Ovary (tissue), 3 donors: ENCODE data around the gene ZP1.

Source experiments
- EP300 ChIP-seq: sonication (generic); formaldehyde crosslinking; IDR thresholded peaks from one replicate; pipeline ENCODE4 v1.6.1; 2017; ENCODE audit warnings: antibody characterized with exemption
- POLR2A ChIP-seq: fragments of 450-650 bp; IDR thresholded peaks from one replicate; pipeline ENCODE4 v1.6.1; 2017; ENCODE audit warnings: antibody characterized with exemption, mild to moderate bottlenecking, moderate library complexity
- TF ChIP-seq, protein P1 (sequence below), 3 donors: fragments of 450-650 bp in 2 of 3; fragments of 200-600 bp in 1 of 3; IDR thresholded peaks; one replicate each; pipeline versions ENCODE4 v1.5.1 to v1.8.0; 2016 to 2022; ENCODE audit warnings: antibody characterized with exemption in 3 of 3, mild to moderate bottlenecking in 1 of 3
- donor health status: DM: no; HTN: no; CAD: no.

DNA sequence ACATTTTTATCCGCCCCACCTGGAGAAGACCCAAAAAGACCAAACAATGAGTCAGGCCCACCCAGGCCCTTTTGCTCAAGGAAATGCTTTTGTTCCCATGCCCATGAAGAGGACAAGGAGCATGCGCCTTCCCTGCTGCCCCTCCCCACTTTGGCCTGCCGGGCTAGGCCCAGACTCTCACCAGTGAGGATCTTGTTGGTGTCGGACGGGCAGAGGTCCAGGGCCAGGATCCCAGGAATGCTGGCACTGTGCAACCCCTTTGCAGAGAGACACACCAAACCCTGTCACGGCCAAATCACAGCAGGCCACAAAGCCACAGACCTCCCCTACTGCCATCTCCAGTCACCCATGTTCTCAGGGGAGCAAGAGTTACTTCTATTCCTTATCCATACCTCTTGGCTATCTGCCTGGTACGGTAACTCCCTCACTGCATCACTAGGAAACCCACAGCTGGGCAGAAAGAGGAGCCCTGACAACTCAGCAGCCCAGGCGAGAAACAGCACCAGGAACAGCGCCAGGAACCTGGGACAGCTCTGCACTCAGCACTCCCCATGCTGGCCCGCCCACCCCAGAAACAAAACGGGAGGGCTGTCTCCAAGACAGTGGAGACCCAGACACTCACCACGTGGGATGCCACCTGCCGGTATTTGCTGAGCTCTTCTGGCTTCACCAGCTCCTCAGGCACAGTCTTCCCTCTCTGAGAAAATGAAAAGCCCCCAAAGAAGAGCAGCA is 33.5 kb downstream of the ZP1 start:
- TF ChIP-seq, protein P1, sequence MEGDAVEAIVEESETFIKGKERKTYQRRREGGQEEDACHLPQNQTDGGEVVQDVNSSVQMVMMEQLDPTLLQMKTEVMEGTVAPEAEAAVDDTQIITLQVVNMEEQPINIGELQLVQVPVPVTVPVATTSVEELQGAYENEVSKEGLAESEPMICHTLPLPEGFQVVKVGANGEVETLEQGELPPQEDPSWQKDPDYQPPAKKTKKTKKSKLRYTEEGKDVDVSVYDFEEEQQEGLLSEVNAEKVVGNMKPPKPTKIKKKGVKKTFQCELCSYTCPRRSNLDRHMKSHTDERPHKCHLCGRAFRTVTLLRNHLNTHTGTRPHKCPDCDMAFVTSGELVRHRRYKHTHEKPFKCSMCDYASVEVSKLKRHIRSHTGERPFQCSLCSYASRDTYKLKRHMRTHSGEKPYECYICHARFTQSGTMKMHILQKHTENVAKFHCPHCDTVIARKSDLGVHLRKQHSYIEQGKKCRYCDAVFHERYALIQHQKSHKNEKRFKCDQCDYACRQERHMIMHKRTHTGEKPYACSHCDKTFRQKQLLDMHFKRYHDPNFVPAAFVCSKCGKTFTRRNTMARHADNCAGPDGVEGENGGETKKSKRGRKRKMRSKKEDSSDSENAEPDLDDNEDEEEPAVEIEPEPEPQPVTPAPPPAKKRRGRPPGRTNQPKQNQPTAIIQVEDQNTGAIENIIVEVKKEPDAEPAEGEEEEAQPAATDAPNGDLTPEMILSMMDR (IDR thresholded peaks at IDR 0.05) = no peak
- no peak for TF ChIP-seq EP300
- no peak for TF ChIP-seq POLR2A
